ENCODE results near the gene SLC37A3. TPM values are rescaled to one million over a fixed set of nuclear protein-coding genes. Genes with fewer than 3 reads are reported as not detected.
A peak's percentile ranks its signal among the peaks of the same experiment; 100 is the strongest.

The SLC37A3 gene
- polyA plus RNA-seq, 2 of the 4 experiments (the other 2 are of a cell fraction): 26.9 to 53.2 TPM

DNA sequence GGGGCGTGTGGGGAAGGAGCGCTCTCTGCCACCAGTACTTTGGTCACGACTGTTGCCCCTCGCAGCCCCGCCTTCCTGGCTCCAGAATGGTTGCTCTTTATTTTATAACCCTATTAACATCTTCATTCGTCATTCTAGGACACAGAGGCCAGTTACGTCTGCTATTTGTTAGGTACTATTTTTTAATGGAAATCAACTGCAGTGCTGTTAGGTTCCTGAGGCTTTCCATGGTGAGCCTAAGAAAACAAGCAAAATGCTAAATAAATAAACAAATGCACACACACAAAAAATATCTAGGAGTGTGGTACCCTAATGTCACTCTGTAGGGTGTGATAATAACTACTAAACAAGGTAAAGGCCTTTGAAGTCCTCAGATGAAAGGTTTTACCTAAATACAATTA, 71.1 kb downstream of the SLC37A3 start:
- 67% methylated on average over 7 of the region's 7 CpGs for WGBS (ENCODE audit: missing lambda C conversion rate)
- ATAC-seq (no peak), DNase-seq (ENCODE audit: low read depth in 1 of 2, low spot score in 1 of 2) (no peak), FAIRE-seq (no peak)
- Histone ChIP-seq H3K27ac (no peak overlapping the region), H3K4me2 (no peak overlapping the region), H3K4me3 (no peak overlapping the region), H3K9me3 (no peaks in the 10 kb centered on the region), H3K4me1 (no peaks in the 10 kb centered on the region)
- POLR2A ChIA-PET: interaction anchor here (1.3 kb wide), 1 partner anchor 150 kb away, joined by 4 read pairs; no protein-coding TSS in a partner anchor
- no peak for TF ChIP-seq BHLHE40 (IDR thresholded peaks at IDR 0.05; ENCODE audit: low read depth, low read length)
- no peak for TF ChIP-seq E2F6 (IDR thresholded peaks at IDR 0.05; ENCODE audit: borderline replicate concordance, low read depth)
- TF ChIP-seq CHD2 (IDR thresholded peaks at IDR 0.05; ENCODE audit: low read length, partially characterized antibody): no peak
- no peak for TF ChIP-seq POLR2A (IDR thresholded peaks at IDR 0.05; ENCODE audit: low read length)
- no peak for TF ChIP-seq FOXS1 (CRISPR knock-in tag; IDR thresholded peaks at IDR 0.05)
- TF ChIP-seq HOXA7 (CRISPR knock-in tag; IDR thresholded peaks at IDR 0.05): no peak
- no peak for TF ChIP-seq FOSB (CRISPR knock-in tag; IDR thresholded peaks at IDR 0.05)
- TF ChIP-seq EHMT2 (IDR thresholded peaks at IDR 0.05; ENCODE audit: low read depth): no peak
- TF ChIP-seq RCOR1 (IDR thresholded peaks at IDR 0.05; ENCODE audit: low read depth, low read length): no peak
- no peak for TF ChIP-seq ZSCAN20 (CRISPR knock-in tag; IDR thresholded peaks at IDR 0.05)
- TF ChIP-seq ZNF302 (CRISPR knock-in tag; IDR thresholded peaks at IDR 0.05): no peak
- no peak for TF ChIP-seq RARB (CRISPR knock-in tag; IDR thresholded peaks at IDR 0.05)
- TF ChIP-seq HEYL (CRISPR knock-in tag; IDR thresholded peaks at IDR 0.05): no peak
- no peak for TF ChIP-seq EP300 (IDR thresholded peaks at IDR 0.05)
- no peak for TF ChIP-seq CBX8 (IDR thresholded peaks at IDR 0.05)
- no peak for TF ChIP-seq GATA3 (IDR thresholded peaks at IDR 0.05; ENCODE audit: borderline replicate concordance)
- TF ChIP-seq, protein P1, sequence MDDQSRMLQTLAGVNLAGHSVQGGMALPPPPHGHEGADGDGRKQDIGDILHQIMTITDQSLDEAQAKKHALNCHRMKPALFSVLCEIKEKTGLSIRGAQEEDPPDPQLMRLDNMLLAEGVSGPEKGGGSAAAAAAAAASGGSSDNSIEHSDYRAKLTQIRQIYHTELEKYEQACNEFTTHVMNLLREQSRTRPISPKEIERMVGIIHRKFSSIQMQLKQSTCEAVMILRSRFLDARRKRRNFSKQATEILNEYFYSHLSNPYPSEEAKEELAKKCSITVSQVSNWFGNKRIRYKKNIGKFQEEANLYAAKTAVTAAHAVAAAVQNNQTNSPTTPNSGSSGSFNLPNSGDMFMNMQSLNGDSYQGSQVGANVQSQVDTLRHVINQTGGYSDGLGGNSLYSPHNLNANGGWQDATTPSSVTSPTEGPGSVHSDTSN (IDR thresholded peaks at IDR 0.05): no peak
- no peak for TF ChIP-seq HOXB13 (CRISPR knock-in tag; IDR thresholded peaks at IDR 0.05; ENCODE audit: low read depth)
- TF ChIP-seq, protein P2, sequence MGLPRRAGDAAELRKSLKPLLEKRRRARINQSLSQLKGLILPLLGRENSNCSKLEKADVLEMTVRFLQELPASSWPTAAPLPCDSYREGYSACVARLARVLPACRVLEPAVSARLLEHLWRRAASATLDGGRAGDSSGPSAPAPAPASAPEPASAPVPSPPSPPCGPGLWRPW (IDR thresholded peaks at IDR 0.05): no peak
- TF ChIP-seq SMC3 (IDR thresholded peaks at IDR 0.05): no peak
- CTCF ChIA-PET: interaction anchor here (0.6 to 5.2 kb wide), 23 partner anchors 10 to 325 kb away, joined by 3 to 55 read pairs (median 4); partner anchors contain the start of gene KDM7A

DNA sequence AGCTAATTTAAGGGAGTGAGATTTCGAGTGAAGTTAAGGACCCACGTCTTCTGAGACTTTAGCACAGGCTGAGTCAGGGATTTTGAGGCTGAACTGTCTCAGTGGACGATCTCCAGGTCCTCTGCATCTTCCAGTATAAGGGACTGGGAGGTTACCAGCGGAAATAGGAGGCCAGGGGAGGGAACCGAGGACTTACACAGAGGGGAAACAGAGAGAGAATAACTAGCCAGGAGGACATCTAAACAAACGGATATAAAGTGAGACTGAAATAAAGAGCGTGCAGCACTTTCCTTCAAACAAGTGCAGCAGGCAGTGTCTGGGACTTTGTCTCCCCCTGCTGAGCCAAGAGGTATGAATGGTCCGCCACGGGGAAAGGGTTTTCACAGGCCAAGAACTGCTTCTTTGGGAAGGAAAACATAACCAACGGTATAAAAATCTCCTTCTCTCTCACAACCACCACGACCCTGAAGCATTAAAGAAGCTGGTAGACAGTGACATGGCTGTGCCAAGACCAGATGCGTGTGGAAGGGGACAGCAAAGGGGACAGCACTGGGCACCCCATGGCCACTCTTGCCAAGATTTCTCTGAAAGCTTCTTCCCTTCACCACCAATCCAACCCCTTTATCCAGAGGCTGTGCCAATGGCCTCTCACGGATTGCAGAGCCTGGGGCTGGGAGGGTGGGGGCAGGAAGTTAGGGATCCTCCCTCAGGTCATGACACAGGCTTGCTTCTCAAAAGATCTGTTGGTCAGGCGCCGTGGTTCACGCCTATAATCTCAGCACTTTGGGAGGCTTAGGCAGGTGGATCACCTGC, 72.0 kb downstream of the SLC37A3 start:
- CTCF ChIA-PET: interaction anchor here (0.6 to 5.2 kb wide), 62 partner anchors 9 to 719 kb away, joined by 3 to 55 read pairs (median 4); partner anchors contain the start of gene KDM7A
- ATAC-seq: peak; percentile 95
- POLR2A ChIA-PET: interaction anchor here (1.2 to 1.5 kb wide), 3 partner anchors 149 to 152 kb away, joined by 3 to 4 read pairs (median 3); no protein-coding TSS in a partner anchor
- peak overlapping the region; percentile 71 for H3K4me2 ChIP-seq
- 24% methylated on average over 15 of the region's 16 CpGs for WGBS (ENCODE audit: missing lambda C conversion rate)
- no peak overlapping the region for H3K4me3 ChIP-seq
- peak; percentile 67 to 79 for DNase-seq (ENCODE audit: low read depth in 1 of 2, low spot score in 1 of 2)
- H3K4me1 ChIP-seq: no peaks in the 10 kb centered on the region
- no peak for FAIRE-seq
- no peaks in the 10 kb centered on the region for H3K9me3 ChIP-seq
- 0 out of 6 replicates have a peak overlapping the region, but pooled peaks of 1 of the 2 experiments have one; percentile 52 for H3K27ac ChIP-seq
- no peak for TF ChIP-seq JUN (IDR thresholded peaks at IDR 0.05)
- TF ChIP-seq MAFK (IDR thresholded peaks at IDR 0.05; ENCODE audit: partially characterized antibody): peak; percentile 82
- TF ChIP-seq, protein P3, sequence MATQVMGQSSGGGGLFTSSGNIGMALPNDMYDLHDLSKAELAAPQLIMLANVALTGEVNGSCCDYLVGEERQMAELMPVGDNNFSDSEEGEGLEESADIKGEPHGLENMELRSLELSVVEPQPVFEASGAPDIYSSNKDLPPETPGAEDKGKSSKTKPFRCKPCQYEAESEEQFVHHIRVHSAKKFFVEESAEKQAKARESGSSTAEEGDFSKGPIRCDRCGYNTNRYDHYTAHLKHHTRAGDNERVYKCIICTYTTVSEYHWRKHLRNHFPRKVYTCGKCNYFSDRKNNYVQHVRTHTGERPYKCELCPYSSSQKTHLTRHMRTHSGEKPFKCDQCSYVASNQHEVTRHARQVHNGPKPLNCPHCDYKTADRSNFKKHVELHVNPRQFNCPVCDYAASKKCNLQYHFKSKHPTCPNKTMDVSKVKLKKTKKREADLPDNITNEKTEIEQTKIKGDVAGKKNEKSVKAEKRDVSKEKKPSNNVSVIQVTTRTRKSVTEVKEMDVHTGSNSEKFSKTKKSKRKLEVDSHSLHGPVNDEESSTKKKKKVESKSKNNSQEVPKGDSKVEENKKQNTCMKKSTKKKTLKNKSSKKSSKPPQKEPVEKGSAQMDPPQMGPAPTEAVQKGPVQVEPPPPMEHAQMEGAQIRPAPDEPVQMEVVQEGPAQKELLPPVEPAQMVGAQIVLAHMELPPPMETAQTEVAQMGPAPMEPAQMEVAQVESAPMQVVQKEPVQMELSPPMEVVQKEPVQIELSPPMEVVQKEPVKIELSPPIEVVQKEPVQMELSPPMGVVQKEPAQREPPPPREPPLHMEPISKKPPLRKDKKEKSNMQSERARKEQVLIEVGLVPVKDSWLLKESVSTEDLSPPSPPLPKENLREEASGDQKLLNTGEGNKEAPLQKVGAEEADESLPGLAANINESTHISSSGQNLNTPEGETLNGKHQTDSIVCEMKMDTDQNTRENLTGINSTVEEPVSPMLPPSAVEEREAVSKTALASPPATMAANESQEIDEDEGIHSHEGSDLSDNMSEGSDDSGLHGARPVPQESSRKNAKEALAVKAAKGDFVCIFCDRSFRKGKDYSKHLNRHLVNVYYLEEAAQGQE (IDR thresholded peaks at IDR 0.05): no peak
- TF ChIP-seq HOXA7 (CRISPR knock-in tag; IDR thresholded peaks at IDR 0.05): no peak
- peak; percentile 26; the same call in 1 of the 2 replicates for TF ChIP-seq MAX (IDR thresholded peaks at IDR 0.05)
- TF ChIP-seq HEYL (CRISPR knock-in tag; IDR thresholded peaks at IDR 0.05): no peak
- TF ChIP-seq CHD2 (IDR thresholded peaks at IDR 0.05; ENCODE audit: low read length, partially characterized antibody): no peak
- no peak for TF ChIP-seq CHD4 (IDR thresholded peaks at IDR 0.05; ENCODE audit: borderline replicate concordance)
- peak; percentile 93 for TF ChIP-seq SMC3 (IDR thresholded peaks at IDR 0.05)
- no peak for TF ChIP-seq TFCP2L1 (CRISPR knock-in tag; IDR thresholded peaks at IDR 0.05)
- TF ChIP-seq NFE2L2 (conservative IDR thresholded peaks at IDR 0.05; ENCODE audit: low read length): no peak
- no peak for TF ChIP-seq ESRRA (IDR thresholded peaks at IDR 0.05; ENCODE audit: borderline replicate concordance, low read length)
- TF ChIP-seq EHF (CRISPR knock-in tag; IDR thresholded peaks at IDR 0.05): no peak
- TF ChIP-seq, protein P2 (IDR thresholded peaks at IDR 0.05): no peak
- TF ChIP-seq BHLHE40 (IDR thresholded peaks at IDR 0.05; ENCODE audit: low read depth, low read length): no peak
- peak; percentile 90 for TF ChIP-seq CTCF (IDR thresholded peaks at IDR 0.05)
